Left lung (tissue), 10 donors: Measurements from ENCODE around the gene NKIRAS2. TPM values are rescaled to one million over a fixed set of nuclear protein-coding genes. Genes with fewer than 3 reads are reported as not detected.

Experiments used
- ATAC-seq: fragments of 200-7000 bp; cut with Tn5 transposase; one replicate; pipeline ENCODE4 v1.9.1; 2020; ENCODE audit warnings: moderate library complexity
- DNase-seq, 4 donors: peaks; one replicate each; pipeline ENCODE4 v3.0.0-alpha.2; 2013 to 2020
- H3K27ac ChIP-seq, 2 donors: fragments of 200-600 bp; sonication (generic) in 1 of 2; one replicate each; pipeline versions ENCODE4 v1.5.0 to v1.8.0; 2020 to 2021
- H3K27me3 ChIP-seq, 2 donors: fragments of 200-600 bp; sonication (generic) in 1 of 2; one replicate each; pipeline versions ENCODE4 v1.5.0 to v1.8.0; 2020 to 2021
- H3K36me3 ChIP-seq, 2 donors: fragments of 200-600 bp; sonication (generic) in 1 of 2; one replicate each; pipeline versions ENCODE4 v1.5.0 to v1.8.0; 2020 to 2021
- H3K4me1 ChIP-seq, 2 donors: fragments of 200-600 bp; one replicate each; pipeline ENCODE4 v1.8.0; 2021
- H3K4me3 ChIP-seq, 2 donors: fragments of 200-600 bp; sonication (generic) in 1 of 2; one replicate each; pipeline versions ENCODE4 v1.5.0 to v1.8.0; 2020 to 2021; ENCODE audit warnings: mild to moderate bottlenecking in 1 of 2
- H3K9me3 ChIP-seq, 2 donors: fragments of 200-600 bp; sonication (generic) in 1 of 2; one replicate each; pipeline versions ENCODE4 v1.5.0 to v1.8.0; 2020 to 2021
- CTCF ChIP-seq, 2 donors: fragments of 200-600 bp; sonication (generic) in 1 of 2; IDR thresholded peaks; one replicate each; pipeline versions ENCODE4 v1.5.0 to v1.8.0; 2021; ENCODE audit warnings: antibody characterized with exemption in 2 of 2
- intact Hi-C, 2 donors: fragments of 100-400 bp; cut with DNase I; formaldehyde crosslinking; loops; one replicate each; pipeline versions ENCODE4 v1.11.2 to v1.14.2; 2022
- polyA plus RNA-seq, 6 donors: library from polyadenylated mRNA; unstranded; fragments of 120-200 nt; gene quantifications; one replicate each; pipeline ENCODE4 v1.2.1, GENCODE V29; 2013; ENCODE audit not compliant: insufficient read length in 6 of 6
- total RNA-seq, 2 donors: library from RNA; stranded (reverse); fragmentation: NEBNext Ultra II Directional; extraction: Animal tissue kit (Norgen Biotek cat#: 25700); gene quantifications; one replicate each; pipeline ENCODE4 v1.2.1, GENCODE V29; 2021
- donor health status: DM: no; HTN: yes; CAD: no.
- donor health status: DM: no; HTN: no; CAD: no.

NKIRAS2 gene
- total and polyA plus RNA-seq, 8 donors: 29.6 to 50.1 (median 45.3) TPM

GRCh38 chr17:42067371-42068091, 47.6 kb downstream of the NKIRAS2 start:
- intact Hi-C loops: no loop called here
- DNase-seq (peak in 3 of 4 donors; percentile 50 to 90 (median 54)), ATAC-seq (peak; percentile 77)
- TF ChIP-seq CTCF (IDR thresholded peaks at IDR 0.05): peak; percentile 95
- no peaks in the 10 kb centered on the region for H3K36me3 ChIP-seq
- no peak overlapping the region for H3K4me3 ChIP-seq
- H3K27me3 ChIP-seq: peaks cover 6 to 33% of the 10 kb centered on the region in 2 donors
- peaks cover 0 to 18% of the 10 kb centered on the region in 2 donors for H3K4me1 ChIP-seq
- no peak overlapping the region for H3K27ac ChIP-seq
- no peaks in the 10 kb centered on the region for H3K9me3 ChIP-seq

- Histone ChIP-seq H3K36me3 (no peaks in the 10 kb centered on the region), H3K4me1 (peaks cover 0 to 23% of the 10 kb centered on the region in 2 donors), H3K4me3 (no peak overlapping the region), H3K9me3 (no peaks in the 10 kb centered on the region), H3K27me3 (peaks cover 12 to 47% of the 10 kb centered on the region in 2 donors), H3K27ac (no peak overlapping the region)
- no peak for TF ChIP-seq CTCF (IDR thresholded peaks at IDR 0.05)
- intact Hi-C loops: no loop called here
- DNase-seq (no peak), ATAC-seq (no peak)
Measured at GRCh38 chr17:42068979-42069378, 49.1 kb downstream of the NKIRAS2 start.

GRCh38 chr17:42071810-42072209, 51.9 kb downstream of the NKIRAS2 start:
- TF ChIP-seq CTCF (IDR thresholded peaks at IDR 0.05): no peak
- ATAC-seq (no peak), DNase-seq (no peak)
- Histone ChIP-seq H3K27me3 (peaks cover 12 to 47% of the 10 kb centered on the region in 2 donors), H3K4me1 (peaks cover 0 to 19% of the 10 kb centered on the region in 2 donors), H3K9me3 (no peaks in the 10 kb centered on the region), H3K4me3 (no peak overlapping the region), H3K36me3 (no peaks in the 10 kb centered on the region), H3K27ac (no peak overlapping the region)
- intact Hi-C loops: no loop called here

GRCh38 chr17:42072323-42073187, 52.7 kb downstream of the NKIRAS2 start:
- Histone ChIP-seq H3K27ac (no peak overlapping the region), H3K4me3 (peak overlapping the region in 1 of 2 donors; percentile 6), H3K4me1 (peaks cover 0 to 17% of the 10 kb centered on the region in 2 donors), H3K9me3 (no peaks in the 10 kb centered on the region), H3K27me3 (peaks cover 12 to 47% of the 10 kb centered on the region in 2 donors), H3K36me3 (no peaks in the 10 kb centered on the region)
- DNase-seq: peak in 2 of 4 donors; percentile 20 to 83
- intact Hi-C loops: no loop called here
- no peak for TF ChIP-seq CTCF (IDR thresholded peaks at IDR 0.05)
- ATAC-seq: peak; percentile 85

Other genes starting within 250 kb of the NKIRAS2 start
- gene JUP, start 233.4 kb upstream of the NKIRAS2 start, total RNA-seq: 100 to 1,000 TPM in 1 of 2 donors, 10 to 100 TPM in 1; 94.2 to 148 TPM
- gene JUP, start 233.4 kb upstream of the NKIRAS2 start, polyA plus RNA-seq: 100 to 1,000 TPM in 5 of 6 donors, 10 to 100 TPM in 1; 97.9 to 125 (median 119) TPM
- gene P3H4, start 208.1 kb upstream of the NKIRAS2 start, total RNA-seq: 10 to 100 TPM; 19.1 to 27.8 TPM
- gene P3H4, start 208.1 kb upstream of the NKIRAS2 start, polyA plus RNA-seq: 10 to 100 TPM; 28.5 to 47.1 (median 32.8) TPM
- gene FKBP10, start 207.1 kb upstream of the NKIRAS2 start, total RNA-seq: 100 to 1,000 TPM in 1 of 2 donors, 10 to 100 TPM in 1; 82.1 to 129 TPM
- gene FKBP10, start 207.1 kb upstream of the NKIRAS2 start, polyA plus RNA-seq: 100 to 1,000 TPM; 130 to 169 (median 146) TPM
- gene NT5C3B, start 183.9 kb upstream of the NKIRAS2 start, total RNA-seq: 10 to 100 TPM; 30.6 to 34.7 TPM
- gene NT5C3B, start 183.9 kb upstream of the NKIRAS2 start, polyA plus RNA-seq: 100 to 1,000 TPM in 1 of 6 donors, 10 to 100 TPM in 5; 87.7 to 101 (median 90.3) TPM
- not detected for gene KLHL10, start 182.3 kb upstream of the NKIRAS2 start, total RNA-seq
- under 1 TPM; 0.06 to 0.43 (median 0.23) TPM for gene KLHL10, start 182.3 kb upstream of the NKIRAS2 start, polyA plus RNA-seq
- 10 to 100 TPM; 11.0 to 13.3 TPM for gene KLHL11, start 154.7 kb upstream of the NKIRAS2 start, total RNA-seq
- gene KLHL11, start 154.7 kb upstream of the NKIRAS2 start, polyA plus RNA-seq: 1 to 10 TPM; 8.7 to 9.9 (median 9.9) TPM
- gene ACLY, start 101.1 kb upstream of the NKIRAS2 start, total RNA-seq: 100 to 1,000 TPM; 129 to 204 TPM
- 100 to 1,000 TPM in 1 of 6 donors, 10 to 100 TPM in 5; 73.0 to 101 (median 81.8) TPM for gene ACLY, start 101.1 kb upstream of the NKIRAS2 start, polyA plus RNA-seq
- 1 to 10 TPM in 1 of 2 donors, under 1 TPM in 1; 0.73 to 3.2 TPM for gene ODAD4, start 89.5 kb upstream of the NKIRAS2 start, total RNA-seq
- 1 to 10 TPM; 4.4 to 7.8 (median 6.7) TPM for gene ODAD4, start 89.5 kb upstream of the NKIRAS2 start, polyA plus RNA-seq
- 10 to 100 TPM; 61.5 to 64.9 TPM for gene CNP, start 53.3 kb upstream of the NKIRAS2 start, total RNA-seq
- gene CNP, start 53.3 kb upstream of the NKIRAS2 start, polyA plus RNA-seq: 10 to 100 TPM; 53.4 to 75.4 (median 62.6) TPM
- 10 to 100 TPM; 62.1 to 82.0 TPM for gene DNAJC7, start 2.7 kb upstream of the NKIRAS2 start, total RNA-seq
- 100 to 1,000 TPM; 131 to 161 (median 141) TPM for gene DNAJC7, start 2.7 kb upstream of the NKIRAS2 start, polyA plus RNA-seq
- gene C17orf113, start 30.5 kb downstream of the NKIRAS2 start, total RNA-seq: 1 to 10 TPM in 1 of 2 donors, under 1 TPM in 1; 0.58 to 1.2 TPM
- 1 to 10 TPM; 3.5 to 5.2 (median 4.5) TPM for gene C17orf113, start 30.5 kb downstream of the NKIRAS2 start, polyA plus RNA-seq
- gene ZNF385C, start 78.4 kb downstream of the NKIRAS2 start, total RNA-seq: under 1 TPM; 0.31 to 0.50 TPM
- gene ZNF385C, start 78.4 kb downstream of the NKIRAS2 start, polyA plus RNA-seq: 1 to 10 TPM; 2.5 to 3.8 (median 3.0) TPM
- 10 to 100 TPM; 21.6 TPM for gene DHX58, start 92.6 kb downstream of the NKIRAS2 start, total RNA-seq
- 10 to 100 TPM; 15.4 to 22.4 (median 18.5) TPM for gene DHX58, start 92.6 kb downstream of the NKIRAS2 start, polyA plus RNA-seq
- 10 to 100 TPM; 39.9 to 46.8 TPM for gene KAT2A, start 101.3 kb downstream of the NKIRAS2 start, total RNA-seq
- 10 to 100 TPM; 57.2 to 77.6 (median 73.7) TPM for gene KAT2A, start 101.3 kb downstream of the NKIRAS2 start, polyA plus RNA-seq
- gene HSPB9, start 102.7 kb downstream of the NKIRAS2 start, total RNA-seq: not detected
- gene HSPB9, start 102.7 kb downstream of the NKIRAS2 start, polyA plus RNA-seq: under 1 TPM; 0.24 to 0.43 (median 0.36) TPM
- gene RAB5C, start 134.9 kb downstream of the NKIRAS2 start, total RNA-seq: 100 to 1,000 TPM; 139 to 188 TPM
- gene RAB5C, start 134.9 kb downstream of the NKIRAS2 start, polyA plus RNA-seq: 100 to 1,000 TPM in 3 of 6 donors, 10 to 100 TPM in 3; 86.9 to 117 (median 103) TPM
- gene KCNH4, start 161.1 kb downstream of the NKIRAS2 start, total RNA-seq: under 1 TPM in 1 of 2 donors, not detected in 1; 0.16 TPM
- gene KCNH4, start 161.1 kb downstream of the NKIRAS2 start, polyA plus RNA-seq: under 1 TPM in 5 of 6 donors, not detected in 1; 0.03 to 0.06 (median 0.04) TPM
- gene HCRT, start 165.4 kb downstream of the NKIRAS2 start, total RNA-seq: not detected
- gene HCRT, start 165.4 kb downstream of the NKIRAS2 start, polyA plus RNA-seq: not detected
- 10 to 100 TPM; 22.5 to 25.8 TPM for gene GHDC, start 174.4 kb downstream of the NKIRAS2 start, total RNA-seq
- gene GHDC, start 174.4 kb downstream of the NKIRAS2 start, polyA plus RNA-seq: 10 to 100 TPM; 16.0 to 20.5 (median 17.1) TPM